GM19238 (cell line): ENCODE results near the gene FAM241A.
"Not testable (repeated sequence)": the region's sequence is repeated elsewhere in the genome, so short reads cannot be mapped to it uniquely, and the experiment has no call there.

Source experiments
- DNase-seq: peaks from one replicate; pipeline ENCODE4 v3.0.0; 2011; ENCODE audit warnings: low spot score; ENCODE audit not compliant: insufficient read length

FAM241A gene

DNA sequence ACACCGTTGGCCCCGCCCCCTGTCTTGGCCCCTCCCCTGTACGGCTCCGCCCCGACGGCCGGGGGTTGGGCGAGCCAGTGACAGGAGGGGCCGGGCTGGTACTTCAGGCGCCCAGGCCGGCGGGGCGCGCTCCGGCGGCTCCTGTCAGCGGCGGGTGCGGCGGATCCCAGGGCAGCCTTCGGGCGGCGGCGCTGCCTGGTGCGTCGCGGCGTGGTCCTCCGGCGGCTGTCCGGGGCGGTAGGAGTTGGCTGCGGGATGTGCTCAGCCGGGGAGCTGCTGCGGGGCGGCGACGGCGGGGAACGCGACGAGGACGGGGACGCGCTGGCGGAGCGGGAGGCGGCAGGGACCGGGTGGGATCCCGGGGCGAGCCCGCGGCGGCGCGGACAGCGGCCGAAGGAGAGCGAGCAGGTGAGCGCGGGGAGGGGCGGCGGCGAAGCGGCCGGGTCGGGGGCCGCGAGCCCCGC lies at the start of gene FAM241A:
FAM241A (plus strand) TSS at position 129 of the 464 bp plus-strand sequence; CDS start at position 256, 127 bp downstream.
- DNase-seq: peak; percentile 92

DNA sequence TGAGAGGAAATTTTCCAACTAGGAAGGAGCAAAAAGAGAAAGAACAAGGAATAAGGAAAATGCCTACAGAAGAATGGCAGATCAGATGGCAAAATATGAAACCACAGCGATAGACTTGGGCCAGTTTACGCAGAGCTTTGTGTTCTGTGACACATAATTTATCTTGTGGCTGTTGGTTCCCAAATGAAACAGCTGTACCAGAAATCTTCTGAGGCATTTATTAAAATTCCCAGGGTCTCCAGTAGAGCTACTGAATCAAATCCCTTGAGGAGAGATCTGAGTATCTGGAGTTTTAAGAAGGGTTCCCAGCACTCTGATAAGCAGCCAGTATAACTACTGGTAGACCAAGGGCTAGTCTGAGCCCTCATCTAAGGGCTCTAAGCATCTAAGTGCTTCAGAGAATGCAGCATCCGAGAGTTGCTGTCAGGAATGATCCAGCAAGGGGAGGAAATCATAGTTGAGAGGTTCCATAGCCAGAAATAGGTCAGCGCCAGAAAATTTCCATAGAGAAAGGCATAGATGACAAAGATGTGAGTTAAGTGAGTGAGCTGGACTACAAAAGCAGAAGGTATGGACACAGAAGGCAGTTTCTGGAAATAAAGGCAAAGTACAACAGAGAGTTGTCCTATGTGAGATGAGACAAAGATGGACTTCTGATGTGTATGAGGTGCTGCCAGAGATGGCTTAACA lies 46.3 kb upstream of the FAM241A start:
- DNase-seq: no peak

DNA sequence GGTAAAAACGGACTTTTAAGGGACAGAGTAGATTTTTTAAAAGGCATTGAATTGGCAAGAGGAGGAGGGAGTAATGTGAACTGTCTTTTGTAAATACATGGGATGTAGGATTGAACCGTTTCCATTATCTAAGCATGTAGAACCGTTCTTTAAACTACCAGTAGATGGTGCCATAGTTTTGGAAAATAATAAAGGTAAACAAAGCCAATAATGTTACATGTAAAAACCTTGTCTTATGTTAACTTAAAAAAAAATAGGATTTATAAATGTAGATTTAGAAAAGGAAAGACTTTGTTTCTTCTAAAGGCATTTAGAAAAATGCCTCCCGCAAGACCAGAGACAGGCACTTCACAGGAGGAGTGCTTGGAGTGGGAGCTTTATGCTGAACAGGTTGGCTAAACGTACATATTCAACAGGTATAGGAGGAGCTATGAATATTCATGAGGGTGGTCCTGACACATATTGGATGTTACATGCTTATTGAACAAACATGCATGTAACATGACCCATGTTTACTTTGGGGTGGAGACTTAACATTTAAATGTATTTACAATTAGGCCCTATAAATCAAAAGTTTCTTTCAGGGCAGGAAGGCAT lies 45.5 kb upstream of the FAM241A start:
- no peak for DNase-seq

DNA sequence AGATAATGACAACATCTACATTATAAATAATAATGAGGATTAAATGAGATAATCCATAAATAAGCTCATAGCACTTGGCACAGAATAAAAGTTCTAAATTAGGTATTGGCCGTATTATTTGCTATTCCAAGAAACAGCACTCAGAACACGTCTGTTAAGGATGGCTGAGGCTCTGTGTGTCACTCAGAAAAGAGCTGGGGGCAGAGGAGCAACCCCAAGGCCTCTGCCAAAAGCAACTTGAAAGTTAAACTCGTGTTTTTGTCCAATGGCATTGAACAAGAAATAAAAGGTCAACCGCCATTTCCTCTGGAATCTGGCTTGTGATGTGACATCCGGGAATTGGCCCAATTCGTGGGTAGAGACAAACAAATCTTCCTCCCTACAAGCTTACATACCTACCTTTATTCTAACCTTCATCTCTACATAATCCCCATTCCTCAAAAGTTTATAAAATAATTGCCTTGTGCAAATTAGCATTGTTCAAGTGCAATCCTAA lies 42.3 kb upstream of the FAM241A start:
- DNase-seq: no peak

DNA sequence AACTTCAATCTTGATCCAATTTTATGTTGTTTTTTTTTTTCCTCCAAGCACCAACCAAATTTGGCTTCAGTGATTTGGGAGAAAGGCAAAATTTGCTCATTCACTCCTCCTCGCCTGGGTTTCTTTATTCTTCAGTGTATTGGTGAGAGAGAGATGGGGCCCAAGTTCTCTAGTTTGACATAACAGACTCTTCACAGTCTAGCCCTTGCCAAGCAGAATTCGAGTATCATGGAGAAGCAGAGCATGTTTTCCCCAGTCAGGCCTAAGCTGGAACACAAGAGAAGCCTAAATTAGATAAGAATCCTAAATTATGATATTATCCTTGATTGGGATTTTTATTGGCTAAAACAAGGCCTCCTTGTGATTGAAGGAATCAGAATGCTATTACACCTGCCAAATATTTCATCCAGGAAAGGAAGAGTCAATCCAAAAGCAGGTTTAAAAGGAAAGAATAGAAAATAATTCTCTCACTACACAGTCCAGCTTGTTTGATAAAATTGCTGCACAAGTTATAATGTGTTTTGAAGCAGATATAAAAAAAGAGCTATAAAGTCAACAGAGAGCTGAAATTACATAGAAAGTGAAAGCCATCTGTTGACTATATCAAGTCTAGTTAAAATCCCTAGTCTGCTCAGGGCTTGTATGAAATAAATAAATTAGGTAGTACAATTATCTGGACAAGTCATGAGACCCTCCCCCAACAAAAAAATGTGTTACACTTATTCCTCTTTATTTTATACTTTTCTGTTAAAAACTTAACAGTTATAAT lies 39.9 kb upstream of the FAM241A start:
- DNase-seq: no peak

DNA sequence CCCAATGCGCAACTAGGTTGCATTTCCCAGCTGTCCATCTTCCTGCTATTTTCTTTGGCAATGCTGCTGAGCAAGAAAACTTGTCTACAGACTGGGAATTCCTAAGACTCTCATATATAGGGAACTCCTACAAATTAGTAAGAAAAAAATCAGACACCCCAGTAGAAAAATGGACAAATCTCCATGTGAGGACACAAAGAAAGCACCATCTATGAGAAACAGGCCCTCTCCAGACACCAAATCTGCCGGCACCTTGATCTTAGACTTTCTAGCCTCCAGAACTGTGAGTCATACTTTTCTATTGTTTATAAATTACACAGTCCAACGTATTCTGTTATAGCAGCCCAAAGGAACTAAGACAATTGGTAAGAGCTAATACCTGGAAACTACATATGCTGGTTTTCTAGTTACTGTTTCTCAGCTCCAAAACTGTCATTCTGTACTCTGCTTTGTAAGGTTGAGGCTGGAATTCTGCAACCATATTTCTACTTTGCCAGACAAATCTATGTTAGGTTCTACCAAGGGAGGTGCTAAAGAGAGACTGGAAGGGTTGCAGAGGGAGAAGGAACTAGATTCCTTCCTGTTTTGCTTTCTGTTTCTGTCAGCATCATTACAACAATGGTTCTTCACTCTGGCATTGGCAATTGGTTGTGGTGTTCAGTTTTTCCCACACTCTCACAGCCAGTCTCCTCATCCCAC lies 35.7 kb upstream of the FAM241A start:
- no peak for DNase-seq

DNA sequence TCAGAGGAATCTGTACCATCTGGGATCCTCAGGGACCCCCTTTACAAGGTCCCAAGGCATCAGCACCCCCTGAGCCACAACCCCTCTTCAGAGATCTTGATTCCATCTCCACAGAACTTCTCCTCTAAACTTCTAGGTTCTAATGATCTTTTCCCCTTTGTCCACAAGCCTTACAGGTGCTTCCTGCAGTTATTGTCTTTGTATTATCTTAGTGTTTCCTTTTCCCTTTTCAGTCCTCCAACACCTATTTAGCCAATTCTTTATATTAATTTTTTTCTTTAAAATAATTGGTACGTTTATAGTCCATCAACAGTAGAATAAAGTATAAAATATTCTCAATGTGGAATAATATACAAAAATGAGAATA lies 35.2 kb upstream of the FAM241A start:
- no peak for DNase-seq

DNA sequence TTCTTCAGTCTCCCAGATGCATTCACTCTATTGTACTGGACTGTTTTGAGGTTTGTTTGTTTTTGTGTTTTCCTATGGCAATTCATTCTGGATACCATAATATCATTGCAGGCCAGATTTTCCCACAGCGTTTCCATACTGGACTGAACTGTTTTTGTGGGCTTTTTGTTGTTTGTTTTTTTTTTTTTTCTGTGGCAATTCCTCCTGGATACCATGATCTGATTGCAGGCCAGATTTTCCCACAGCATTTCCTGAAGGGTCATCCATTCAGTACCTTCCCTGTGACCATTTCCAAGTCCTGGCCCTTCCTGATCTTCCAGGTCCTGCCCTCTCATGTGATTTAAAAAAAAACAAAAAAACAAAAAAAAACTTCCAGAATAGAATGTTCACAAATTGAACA lies 33.9 kb upstream of the FAM241A start:
- DNase-seq: no peak

DNA sequence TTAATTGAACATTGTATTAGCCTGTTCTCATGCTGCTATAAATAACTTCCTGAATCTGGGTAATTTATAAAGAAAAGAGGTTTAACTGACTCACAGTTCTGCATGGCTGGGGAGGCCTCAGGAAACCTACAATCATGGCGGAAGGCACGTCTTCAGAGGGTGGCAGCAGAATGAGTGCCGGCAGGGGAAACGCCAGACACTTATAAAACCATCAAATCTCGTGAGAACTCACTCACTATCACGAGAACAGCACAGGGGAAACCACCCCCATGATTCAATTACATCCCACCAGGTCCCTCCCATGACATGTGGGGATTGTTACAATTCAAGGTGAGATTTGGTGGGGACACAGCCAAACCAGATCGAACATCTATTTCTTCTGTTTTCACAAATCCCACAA lies 33.2 kb upstream of the FAM241A start:
- not testable (repeated sequence) for DNase-seq

DNA sequence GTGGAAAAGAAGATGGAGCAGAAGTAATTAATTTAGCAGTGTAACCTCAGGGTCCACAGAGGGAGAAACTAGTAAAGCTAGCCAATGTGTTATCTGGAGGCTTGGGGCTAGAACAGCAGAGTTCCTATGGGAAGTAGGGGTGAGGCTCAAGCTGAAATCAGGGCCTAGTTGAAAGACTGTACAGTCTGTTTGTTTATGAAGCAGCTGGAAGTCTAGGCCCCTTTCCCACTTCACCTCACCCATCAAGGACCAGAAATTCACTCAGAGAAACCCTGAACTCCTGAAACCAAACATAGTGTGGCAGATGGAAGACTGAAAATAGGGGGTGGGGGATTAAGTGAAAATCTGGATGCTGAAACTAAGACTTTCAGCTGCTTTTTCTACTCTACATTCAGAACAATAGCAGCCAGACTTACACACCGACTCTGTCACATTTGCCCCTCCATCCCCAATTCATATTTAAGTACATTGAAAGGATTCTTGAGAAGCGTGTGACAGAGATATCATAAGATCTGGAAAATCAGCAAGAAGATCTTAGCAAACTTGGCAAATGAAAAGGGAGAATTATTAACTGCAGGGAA lies 32.6 kb upstream of the FAM241A start:
- DNase-seq: no peak

DNA sequence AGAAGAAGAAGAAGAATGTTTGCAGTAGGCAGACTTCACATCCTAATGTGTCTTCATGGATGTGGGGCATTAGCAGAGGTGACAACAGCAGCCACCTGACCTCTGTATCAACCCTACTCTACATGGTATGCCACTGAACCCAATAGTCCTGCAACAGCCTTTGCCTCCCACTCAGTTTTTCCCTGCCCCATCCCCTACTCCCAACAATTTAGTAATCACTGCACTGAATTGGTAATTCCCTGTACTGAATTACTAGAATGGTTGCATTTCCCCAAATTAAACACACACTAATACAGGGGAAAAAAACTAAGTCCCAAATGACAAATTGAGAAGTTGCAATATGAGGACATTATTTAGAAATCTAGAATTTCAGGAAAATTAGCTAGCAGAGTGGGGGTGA lies 31.4 kb upstream of the FAM241A start:
- no peak for DNase-seq

DNA sequence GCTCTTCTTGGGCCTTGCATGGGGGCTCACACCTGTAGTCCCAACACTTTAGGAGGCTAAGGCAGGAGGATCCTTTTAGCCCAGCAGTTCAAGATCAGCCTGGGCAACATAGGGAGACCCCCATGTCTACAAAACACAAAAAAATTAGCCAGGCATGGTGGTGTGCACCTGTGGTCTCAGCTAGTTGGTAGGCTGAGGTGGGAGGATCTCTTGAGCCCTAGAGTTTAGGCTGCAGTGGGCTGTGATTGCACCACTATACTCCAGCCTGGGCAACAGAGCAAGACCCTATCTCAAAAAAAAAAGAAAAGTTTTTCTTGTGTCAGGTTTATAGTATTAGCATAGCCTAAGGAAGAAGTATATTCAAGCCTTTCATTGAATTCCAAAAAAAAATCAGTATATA lies 30.8 kb upstream of the FAM241A start:
- no peak for DNase-seq

DNA sequence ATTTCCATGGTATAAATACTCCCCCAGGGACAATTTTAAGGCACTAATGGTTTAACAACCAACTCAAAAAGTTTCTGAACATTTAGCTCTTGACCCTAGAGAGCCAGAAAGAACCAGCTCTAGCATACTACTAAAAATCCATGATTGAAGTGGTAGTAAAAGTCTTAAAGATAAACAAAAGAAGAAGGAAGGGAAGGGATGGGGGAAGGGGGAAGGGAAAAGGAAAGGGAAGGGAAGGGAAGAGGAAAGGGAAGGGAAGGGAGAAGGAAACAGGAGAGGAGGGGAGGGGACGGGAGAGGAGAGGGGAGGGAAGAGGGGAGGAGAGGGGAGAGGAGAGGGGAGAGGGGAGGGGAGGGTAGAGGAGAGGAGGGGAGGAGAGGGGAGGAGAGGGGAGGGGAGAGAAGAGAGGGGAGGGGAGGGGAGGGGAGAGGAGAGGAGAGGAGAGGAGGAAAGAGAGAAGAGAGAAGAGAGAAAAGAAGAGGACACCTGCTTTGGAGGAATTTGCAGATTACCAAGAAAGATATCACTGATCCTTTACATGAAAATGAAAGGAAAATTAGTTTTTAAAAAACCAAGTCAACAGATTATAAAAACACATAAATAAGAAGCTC lies 26.4 kb upstream of the FAM241A start:
- DNase-seq: no peak

DNA sequence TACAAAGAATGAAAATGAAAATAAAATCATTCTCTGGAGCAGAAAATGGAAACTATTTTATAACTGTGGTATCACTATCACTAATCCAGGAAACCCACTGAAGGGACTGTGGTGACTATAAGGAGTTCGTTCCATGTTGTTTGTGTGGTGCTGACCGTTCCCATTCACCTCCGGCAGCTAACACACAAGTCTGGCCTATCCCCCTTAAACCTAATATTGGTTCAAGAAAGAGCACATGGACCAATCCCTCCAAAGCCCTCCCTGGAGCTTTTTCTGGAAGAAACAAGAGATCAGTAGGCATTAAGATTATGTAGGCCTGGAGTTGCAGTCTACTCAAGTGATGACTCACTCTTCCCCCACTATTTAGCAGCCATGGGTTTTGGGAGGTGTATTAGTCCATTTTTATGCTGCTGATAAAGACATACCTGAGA lies 25.9 kb upstream of the FAM241A start:
- DNase-seq: peak; percentile 16

DNA sequence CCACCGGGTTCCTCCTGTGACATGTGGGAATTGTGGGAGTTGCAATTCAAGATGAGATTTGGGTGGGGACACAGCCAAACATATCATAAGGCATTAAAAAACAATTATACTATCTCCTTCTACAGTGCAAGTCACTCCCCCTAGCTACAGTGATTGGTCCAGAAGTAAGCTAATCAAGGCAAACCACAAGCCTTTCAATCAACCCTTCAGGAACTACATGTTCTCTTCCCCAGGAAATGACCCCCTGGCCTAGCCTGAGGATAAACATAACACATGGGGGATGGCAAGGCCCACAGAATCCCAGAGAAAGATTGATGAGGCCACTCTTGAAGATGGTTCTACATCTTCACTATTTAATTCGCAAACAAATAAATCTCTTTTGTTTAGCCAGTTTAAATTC lies 25.2 kb upstream of the FAM241A start:
- no peak for DNase-seq

DNA sequence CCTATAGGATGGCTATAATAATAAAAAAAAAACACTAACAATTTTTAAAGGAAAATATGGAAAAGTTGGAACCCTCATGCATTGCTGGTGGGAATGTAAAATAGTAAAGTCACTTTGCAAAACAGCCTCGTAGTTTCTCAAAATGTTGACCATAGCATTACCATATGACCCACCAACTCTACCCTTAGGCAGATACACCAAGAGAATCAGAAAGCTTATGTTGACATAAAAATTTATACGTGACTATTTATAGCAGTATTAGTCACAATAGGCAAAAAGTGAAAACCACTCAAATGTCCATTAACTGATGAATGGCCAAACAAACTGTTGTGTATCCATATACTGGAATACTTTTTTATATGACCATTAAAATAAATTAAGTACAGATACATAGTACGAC lies 19.8 kb upstream of the FAM241A start:
- no peak for DNase-seq

DNA sequence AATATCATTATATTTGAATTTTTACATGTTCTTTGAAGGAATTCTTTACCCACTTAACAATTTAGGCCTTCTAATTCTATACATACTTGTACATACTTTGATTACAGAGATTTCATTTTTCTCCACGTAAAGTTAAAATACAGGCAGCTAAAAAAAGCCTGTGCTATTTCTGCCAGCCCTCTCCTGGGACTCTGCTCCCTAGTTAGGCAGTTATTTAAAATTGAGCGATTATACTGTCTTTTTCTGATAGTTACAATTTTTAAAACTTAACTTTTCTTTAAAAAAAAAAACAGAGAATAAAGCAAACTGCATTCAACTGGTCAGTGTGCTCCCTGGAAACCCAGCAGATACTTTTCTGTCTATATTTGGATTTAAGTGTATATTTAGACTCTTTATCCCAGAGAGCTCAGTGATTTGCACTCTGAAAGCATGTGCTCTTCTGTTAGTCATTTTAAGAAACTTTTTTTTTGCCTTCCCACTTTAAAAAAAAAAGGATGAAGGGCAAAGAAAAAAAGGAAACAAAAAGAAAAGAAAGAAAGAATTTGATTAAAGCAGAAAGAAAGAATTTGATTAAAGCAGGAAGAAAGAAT lies 18.1 kb upstream of the FAM241A start:
- no peak for DNase-seq

DNA sequence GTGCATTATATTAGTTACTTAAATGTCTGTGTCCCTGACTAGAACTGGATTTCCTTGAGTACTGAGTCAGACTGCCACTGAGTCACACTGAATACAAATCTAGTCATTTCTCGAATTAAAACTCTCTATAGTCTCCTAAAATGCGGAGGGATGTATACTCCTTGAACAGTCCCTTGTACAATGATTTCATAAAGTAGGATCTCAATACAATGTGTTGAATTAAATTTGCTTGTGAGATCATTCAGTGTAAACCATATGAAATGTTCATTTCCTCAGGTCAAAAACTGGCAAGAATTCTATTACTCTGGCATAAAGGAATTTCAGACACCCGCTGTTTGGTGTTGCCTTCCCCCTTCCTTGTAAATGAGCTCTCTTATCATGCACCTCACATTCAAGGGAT lies 17.5 kb upstream of the FAM241A start:
- no peak for DNase-seq

DNA sequence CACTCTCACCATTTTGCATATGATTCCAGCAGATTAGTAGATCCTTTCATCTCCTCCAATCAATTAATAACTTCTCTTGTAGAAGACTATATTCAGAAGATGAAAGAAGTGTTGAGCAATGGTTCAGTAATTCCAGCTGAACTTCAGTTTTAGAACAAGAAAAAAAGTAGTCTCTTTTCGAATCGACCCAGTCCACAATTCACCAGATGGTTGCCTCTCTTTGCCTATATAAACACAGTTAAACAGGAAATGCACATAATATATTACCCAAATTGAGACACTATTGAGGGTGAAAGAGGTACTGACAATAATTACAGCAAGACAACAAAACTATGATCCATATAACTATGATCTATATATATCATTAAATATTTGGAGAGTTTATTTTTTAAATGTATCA lies 16.8 kb upstream of the FAM241A start:
- no peak for DNase-seq

DNA sequence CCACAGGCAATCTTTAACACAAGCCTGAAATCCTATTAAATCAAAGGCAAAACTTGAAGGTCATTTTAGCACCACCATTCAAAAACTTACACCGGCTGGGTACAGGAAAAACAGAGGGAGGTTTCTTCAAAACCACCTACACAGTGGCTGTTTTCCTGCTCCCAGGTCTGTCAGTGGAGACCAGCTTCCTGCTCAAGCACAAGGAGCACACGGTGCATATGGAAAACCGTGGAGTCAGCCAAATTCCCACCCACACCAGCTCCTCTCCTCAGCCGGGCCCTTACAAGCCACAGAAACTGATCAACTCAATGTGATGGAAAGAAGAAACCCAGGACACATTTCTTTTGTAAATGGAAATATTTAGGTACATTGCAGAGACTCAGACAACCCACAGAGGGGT lies 14.3 kb upstream of the FAM241A start:
- no peak for DNase-seq

DNA sequence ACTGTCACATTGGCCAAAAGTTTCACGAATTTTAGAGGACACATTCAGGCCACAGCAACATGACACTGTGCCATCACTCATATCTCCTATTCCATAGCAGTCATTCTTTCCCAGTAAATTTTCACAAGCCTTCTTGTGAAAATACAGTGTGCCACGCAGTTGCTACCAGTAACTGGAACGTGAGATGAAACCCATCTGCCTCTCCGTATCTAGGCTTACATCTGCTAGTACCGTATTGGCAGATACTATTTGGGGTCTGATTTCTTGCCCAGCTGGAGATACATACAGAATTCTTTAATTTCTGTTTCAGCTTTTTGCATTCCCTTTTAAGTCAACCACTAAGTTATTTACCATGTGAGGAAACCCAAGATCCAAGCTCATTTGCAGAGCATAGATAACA lies 8.7 kb upstream of the FAM241A start:
- DNase-seq: no peak
